ENCODE measurements around the gene LRRC8A.

The LRRC8A gene

DNA sequence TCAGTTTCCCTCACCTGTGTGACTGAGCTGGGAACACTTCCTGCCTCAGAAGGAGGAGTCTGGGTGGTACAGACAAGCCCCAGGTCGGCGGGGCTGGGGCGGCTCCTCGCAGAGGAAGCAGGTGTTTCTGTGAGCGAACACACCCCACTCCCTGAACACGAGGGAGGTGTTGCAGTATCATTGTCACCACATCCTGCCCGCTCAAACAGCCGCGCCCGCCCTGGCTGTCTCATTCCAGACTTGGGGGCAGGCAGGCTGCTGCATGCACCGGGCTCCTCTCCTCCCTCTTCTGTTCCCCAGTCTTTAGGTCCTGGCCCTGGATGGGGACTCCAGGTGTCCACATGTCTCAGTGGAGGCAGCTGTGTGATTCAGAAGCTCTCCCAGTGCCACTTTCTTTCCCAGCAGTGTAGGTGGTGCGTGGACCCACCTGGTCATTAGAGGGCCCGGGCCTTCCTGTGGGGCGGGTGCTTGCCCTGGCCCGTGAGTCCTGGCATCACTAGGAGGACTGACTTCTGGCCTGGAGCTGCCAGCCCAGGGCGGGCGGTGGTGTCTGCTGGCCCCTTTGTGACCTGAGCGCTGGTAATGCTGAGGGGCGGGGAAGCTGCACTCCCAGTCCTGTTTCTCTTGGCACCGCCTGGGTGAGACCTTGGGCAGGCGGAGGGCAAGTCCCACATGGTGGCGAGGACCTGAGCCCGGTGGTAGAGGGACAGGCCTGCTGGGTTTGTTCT lies 20.6 kb downstream of the LRRC8A start:
- DNase-seq: no peak

- DNase-seq: no peak
Observed at GRCh38 chr9:128903079-128903461, 21.1 kb downstream of the LRRC8A start.

- DNase-seq: no peak
Observed at GRCh38 chr9:128903871-128904620, 22.1 kb downstream of the LRRC8A start.

DNA sequence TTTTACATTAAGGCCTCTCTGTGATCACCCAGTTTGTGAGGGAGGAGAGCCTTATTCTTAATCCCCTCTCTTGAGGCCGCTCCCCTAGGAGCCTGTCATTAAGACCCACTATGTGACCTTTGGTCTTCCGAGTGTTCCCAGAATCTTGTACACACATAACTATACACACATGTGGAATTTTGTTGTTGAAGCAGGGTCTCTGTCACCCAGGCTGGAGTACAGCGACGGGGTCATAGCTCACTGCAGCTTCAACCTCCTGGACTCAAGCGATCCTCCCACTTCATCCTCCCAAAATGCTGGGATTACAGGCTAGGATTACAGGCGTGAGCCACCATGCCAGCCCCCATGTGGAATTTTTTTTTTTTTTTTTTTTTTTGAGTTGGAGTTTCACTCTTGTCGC lies 24.0 kb downstream of the LRRC8A start:
- no peak for DNase-seq

- no peak for DNase-seq
Observed at GRCh38 chr9:128906741-128907140, 24.8 kb downstream of the LRRC8A start.

- no peak for DNase-seq
Observed at GRCh38 chr9:128908372-128908771, 26.4 kb downstream of the LRRC8A start.

- no peak for DNase-seq
Observed at GRCh38 chr9:128909859-128910258, 27.9 kb downstream of the LRRC8A start.

- no peak for DNase-seq
Observed at GRCh38 chr9:128910906-128911305, 29.0 kb downstream of the LRRC8A start.

GRCh38 chr9:128911529-128912035 lies 29.6 kb downstream of the LRRC8A start:
- DNase-seq: no peak

- no peak for DNase-seq
Observed at GRCh38 chr9:128912270-128912853, 30.4 kb downstream of the LRRC8A start.

- DNase-seq: no peak
Observed at GRCh38 chr9:128913048-128913900, 31.3 kb downstream of the LRRC8A start.

DNA sequence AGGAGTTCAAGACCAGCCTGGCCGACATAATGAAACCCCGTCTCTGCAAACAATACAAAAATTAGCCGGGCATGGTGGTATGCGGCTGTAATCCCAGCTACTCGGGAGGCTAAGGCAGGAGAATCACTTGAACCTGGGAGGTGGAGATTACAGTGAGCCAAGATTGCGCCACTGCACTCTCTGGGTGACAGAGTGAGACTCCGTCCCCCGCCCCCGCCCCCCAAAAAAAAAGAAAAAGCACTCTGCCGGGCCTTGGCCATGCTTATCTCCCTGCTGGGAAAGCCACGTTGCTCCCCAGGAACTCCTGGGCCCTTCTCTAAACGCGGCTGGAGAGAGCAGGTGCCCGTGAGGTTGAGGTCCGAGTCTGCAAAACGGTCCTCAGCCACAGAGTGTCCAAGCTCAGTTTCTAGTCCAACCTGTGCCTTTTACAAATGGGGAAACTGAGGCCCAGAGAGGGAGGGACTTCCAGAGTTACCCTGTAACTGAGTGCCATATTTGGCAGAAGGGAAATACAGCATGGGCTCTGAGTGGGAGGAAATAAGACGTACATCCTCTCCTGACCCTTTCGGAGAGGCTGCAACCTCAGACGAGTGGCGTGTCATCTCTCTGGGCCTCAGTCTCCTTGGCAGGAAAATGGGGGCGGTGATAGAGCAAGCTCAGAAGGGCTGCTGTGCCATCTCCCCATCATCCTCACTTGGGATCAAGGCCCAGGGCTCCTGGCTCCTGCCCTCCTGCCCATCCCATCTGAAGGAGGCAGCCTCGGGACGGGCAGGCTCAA lies 32.3 kb downstream of the LRRC8A start:
- no peak for DNase-seq

- DNase-seq: no peak
Observed at GRCh38 chr9:128916204-128916603, 34.3 kb downstream of the LRRC8A start.

- DNase-seq: no peak
Observed at GRCh38 chr9:128916745-128917144, 34.8 kb downstream of the LRRC8A start.

DNA sequence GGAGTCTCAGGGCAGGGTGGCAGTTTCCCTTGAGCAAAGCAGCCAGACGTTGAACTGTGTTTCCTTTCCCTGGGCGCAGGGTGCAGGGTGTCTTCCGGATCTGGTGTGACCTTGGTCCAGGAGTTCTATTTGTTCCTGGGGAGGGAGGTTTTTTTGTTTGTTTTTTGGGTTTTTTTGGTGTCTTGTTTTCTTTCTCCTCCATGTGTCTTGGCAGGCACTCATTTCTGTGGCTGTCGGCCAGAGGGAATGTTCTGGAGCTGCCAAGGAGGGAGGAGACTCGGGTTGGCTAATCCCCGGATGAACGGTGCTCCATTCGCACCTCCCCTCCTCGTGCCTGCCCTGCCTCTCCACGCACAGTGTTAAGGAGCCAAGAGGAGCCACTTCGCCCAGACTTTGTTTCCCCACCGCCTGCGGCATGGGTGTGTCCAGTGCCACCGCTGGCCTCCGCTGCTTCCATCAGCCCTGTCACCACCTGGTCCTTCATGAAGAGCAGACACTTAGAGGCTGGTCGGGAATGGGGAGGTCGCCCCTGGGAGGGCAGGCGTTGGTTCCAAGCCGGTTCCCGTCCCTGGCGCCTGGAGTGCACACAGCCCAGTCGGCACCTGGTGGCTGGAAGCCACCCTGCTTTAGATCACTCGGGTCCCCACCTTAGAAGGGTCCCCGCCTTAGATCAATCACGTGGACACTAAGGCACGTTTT lies 35.4 kb downstream of the LRRC8A start:
- DNase-seq: no peak

- no peak for DNase-seq
Observed at GRCh38 chr9:128918921-128919320, 37.0 kb downstream of the LRRC8A start.

DNA sequence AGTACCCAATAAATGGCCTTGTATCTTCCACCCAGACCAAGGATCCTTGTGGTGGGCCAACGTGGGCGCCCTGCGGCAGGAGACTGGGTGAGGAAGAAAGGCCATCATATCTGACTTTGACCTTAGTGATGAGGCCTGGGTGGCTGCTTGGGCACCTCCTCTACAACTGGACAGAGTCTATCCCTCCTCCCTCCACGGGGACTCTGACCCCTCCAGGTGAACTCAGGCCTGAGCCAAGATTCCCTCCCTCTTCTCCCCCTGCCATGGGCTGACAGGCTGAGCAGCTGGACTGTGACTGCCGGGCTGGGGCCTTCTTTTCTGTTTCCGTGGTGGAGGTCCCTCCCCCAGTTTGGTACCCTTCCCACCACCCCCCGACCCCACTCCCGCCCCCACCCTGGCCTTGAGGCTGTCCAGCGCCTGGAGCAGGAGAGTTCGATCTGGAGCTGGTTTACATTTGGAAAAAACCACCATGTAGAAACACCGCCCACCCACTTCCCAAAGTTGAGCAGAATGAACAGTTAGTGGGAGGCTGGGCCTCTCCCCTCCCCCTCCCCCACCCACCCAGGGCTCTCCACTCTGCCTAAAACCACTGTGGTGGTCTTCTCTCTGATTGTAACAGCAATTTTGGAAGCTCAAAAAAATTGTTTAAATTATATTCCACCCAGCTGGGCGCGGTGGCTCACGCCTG lies 37.6 kb downstream of the LRRC8A start:
- DNase-seq: no peak

DNA sequence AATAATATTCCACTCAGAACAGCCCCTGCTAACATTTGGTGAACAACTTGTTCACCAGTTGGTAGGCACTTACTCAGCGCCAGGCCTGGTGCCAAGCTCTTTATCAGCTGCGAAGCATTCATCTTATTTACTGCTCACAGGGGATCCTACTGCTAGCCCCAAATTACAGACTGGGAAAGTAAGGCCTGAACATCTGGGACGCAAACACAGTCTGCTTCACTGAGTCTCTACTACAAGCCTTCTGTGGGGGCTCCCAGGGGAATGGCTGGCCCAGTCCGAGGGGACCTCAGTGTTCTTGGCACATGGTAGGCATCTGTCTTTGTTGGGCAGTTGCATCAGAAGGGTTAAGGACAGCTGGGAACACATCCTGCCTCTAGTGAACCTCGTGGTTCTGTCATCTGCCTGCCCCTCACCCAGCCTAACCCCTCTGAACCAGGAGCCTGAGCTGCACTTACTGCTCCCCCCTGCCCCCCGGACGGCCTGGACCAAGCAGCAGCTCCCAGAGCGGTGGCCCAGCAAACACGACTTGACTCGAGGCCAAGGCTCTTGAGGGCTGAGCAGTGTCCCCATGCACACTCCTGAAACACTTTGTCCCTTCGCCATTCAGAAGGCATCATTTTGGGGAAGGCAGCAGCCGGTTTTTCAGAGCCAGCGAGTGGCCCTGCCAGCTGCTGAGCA lies 38.6 kb downstream of the LRRC8A start, which contains the start of gene PHYHD1:
TSS of gene PHYHD1 (plus strand) at position 602 of the 678 bp plus-strand sequence. CDS start 1,342 bp downstream, outside the sequence.
- DNase-seq: no peak

- DNase-seq: no peak
Observed at GRCh38 chr9:128921881-128922763, 40.2 kb downstream of the LRRC8A start.

Data from DMS79 (cell line).